ENCODE results near the gene PHKB.

- TF ChIP-seq EP300 (IDR thresholded peaks at IDR 0.05) = no peak
- TF ChIP-seq CTCF (IDR thresholded peaks at IDR 0.05) = no peak
- TF ChIP-seq POLR2A (IDR thresholded peaks at IDR 0.05) = no peak
- TF ChIP-seq POLR2AphosphoS5 (IDR thresholded peaks at IDR 0.05) = no peak
These were observed 100.2 kb downstream of the PHKB start for GRCh38 chr16:47561286-47561685.

Data from gastroesophageal sphincter (tissue), 3 donors.